AG04450 (cell line): Measurements from ENCODE around the gene RIMBP2. TPM values are rescaled to one million over a fixed set of nuclear protein-coding genes. Genes with fewer than 3 reads are reported as not detected.
A peak's percentile ranks its signal among the peaks of the same experiment; 100 is the strongest.
"Not testable (repeated sequence)": the region's sequence is repeated elsewhere in the genome, so short reads cannot be mapped to it uniquely, and the experiment has no call there.

Experiments
- CTCF ChIA-PET: fragments of 300-600, 350-600 bp; formaldehyde crosslinking; extraction: SDS; loops from one replicate; lab custom pipeline; 2022; ENCODE audit warnings: antibody characterized with exemption, inconsistent platforms; lab: Charles Lee
- POLR2A ChIA-PET: fragments of 350-600 bp; formaldehyde crosslinking; extraction: SDS; loops from one replicate; lab custom pipeline; 2021; ENCODE audit warnings: antibody characterized with exemption, inconsistent platforms; lab: Yijun Ruan, JAX
- DNase-seq: peaks from one replicate; pipeline ENCODE4 v3.0.0-alpha.2; 2011; ENCODE audit warnings: low read depth, low spot score
- H3K27ac ChIP-seq: one replicate; pipeline ENCODE4 v1.5.1; 2012; ENCODE audit warnings: low read depth, low read length, control low read depth
- H3K27me3 ChIP-seq: one replicate; pipeline ENCODE4 v1.6.0; 2012; ENCODE audit warnings: low read length; ENCODE audit not compliant: control insufficient read depth, insufficient read depth
- H3K4me3 ChIP-seq: 2 replicates; pipeline ENCODE4 v1.5.1; 2011; ENCODE audit warnings: mild to moderate bottlenecking, low read depth, low read length, control low read depth
- H3K9me3 ChIP-seq: 2 replicates; pipeline ENCODE4 v1.5.1; 2012; ENCODE audit warnings: low read length; ENCODE audit not compliant: control insufficient read depth, insufficient read depth
- polyA plus RNA-seq: library from polyadenylated mRNA; depleted of rRNA; stranded (reverse); fragments of >200 nt; gene quantifications from 2 replicates; pipeline ENCODE4 v1.2.3, GENCODE V29; 2011
- TF ChIP-seq, protein P1 (sequence below): IDR thresholded peaks from 2 replicates; pipeline ENCODE4 v1.5.1; 2011; ENCODE audit warnings: low read depth, low read length, control low read depth, inconsistent platforms

The RIMBP2 gene
- polyA plus RNA-seq, 1 experiment, result not detected

DNA sequence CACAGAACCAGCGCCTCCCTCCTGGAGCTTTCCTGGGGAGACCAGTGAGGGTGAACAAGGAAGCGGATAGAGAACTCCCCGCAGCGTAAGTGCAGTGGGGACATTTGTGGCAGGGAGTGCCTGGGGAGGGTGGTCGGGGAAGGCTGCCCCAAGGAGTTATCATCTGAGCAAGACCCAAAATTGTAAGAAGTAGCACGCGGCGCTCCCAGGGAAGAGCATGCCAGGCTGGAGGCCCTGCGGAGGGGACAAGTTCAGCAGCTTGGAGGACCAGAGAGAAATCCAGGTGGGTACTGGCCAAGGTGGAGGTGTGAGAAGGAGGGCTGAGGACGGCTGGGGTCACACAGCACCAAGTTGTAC, 46.2 kb upstream of the RIMBP2 start:
- CTCF ChIA-PET, result interaction anchor here (1.3 to 1.8 kb wide), 3 partner anchors 15 to 57 kb away, joined by 3 to 6 read pairs (median 6); no protein-coding TSS in a partner anchor
- Histone ChIP-seq H3K27ac (no peak overlapping the region), H3K9me3 (peaks cover 25% of the 10 kb centered on the region), H3K27me3 (no peaks in the 10 kb centered on the region), H3K4me3 (no peak overlapping the region)
- TF ChIP-seq, protein P1, sequence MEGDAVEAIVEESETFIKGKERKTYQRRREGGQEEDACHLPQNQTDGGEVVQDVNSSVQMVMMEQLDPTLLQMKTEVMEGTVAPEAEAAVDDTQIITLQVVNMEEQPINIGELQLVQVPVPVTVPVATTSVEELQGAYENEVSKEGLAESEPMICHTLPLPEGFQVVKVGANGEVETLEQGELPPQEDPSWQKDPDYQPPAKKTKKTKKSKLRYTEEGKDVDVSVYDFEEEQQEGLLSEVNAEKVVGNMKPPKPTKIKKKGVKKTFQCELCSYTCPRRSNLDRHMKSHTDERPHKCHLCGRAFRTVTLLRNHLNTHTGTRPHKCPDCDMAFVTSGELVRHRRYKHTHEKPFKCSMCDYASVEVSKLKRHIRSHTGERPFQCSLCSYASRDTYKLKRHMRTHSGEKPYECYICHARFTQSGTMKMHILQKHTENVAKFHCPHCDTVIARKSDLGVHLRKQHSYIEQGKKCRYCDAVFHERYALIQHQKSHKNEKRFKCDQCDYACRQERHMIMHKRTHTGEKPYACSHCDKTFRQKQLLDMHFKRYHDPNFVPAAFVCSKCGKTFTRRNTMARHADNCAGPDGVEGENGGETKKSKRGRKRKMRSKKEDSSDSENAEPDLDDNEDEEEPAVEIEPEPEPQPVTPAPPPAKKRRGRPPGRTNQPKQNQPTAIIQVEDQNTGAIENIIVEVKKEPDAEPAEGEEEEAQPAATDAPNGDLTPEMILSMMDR, result no peak
- DNase-seq, result no peak
- POLR2A ChIA-PET, result no interaction called here

DNA sequence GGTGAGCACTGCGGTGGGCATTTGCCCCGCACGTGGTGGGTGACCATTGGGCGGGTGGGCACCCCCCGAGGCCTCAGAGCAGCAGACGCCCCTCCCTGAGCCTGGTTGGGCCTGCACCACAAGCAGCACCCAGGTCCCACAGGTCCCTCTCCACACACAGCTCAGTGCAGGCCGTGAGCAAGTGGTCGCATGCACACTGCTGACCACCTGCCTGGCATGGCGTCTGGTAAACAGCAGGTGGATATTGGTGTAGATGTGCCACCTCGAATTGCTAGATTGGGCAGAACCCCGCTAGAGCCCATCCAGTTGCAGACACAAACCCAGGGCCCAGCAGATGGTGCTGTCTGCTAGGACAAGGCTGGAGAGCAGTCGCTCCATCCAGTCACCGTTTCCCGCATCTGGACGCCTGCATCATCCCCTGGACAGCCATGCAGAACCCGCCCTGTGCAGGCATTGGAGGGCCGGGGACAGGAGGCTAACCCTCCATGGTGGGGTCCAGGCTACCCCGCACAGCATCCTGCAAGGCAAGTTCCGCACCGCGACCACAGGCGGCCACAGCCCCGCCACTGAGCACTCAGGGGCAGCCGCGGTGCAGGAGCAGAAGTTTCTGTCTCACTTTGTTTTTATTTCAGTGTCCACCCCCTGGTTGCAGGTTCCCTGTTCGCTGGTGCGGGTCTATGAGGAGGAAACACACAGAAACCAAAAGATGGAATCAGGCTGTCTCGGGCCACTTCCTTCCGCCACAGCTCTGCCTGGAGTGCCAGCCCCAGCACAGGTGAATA, 45.6 kb upstream of the RIMBP2 start:
- no peak overlapping the region for H3K27ac ChIP-seq
- H3K4me3 ChIP-seq, result no peak overlapping the region
- ChIA-PET POLR2A (no interaction called here), CTCF (interaction anchor here (1.3 to 1.8 kb wide), 2 partner anchors 14 to 56 kb away, joined by 3 to 6 read pairs; no protein-coding TSS in a partner anchor)
- H3K27me3 ChIP-seq, result no peaks in the 10 kb centered on the region
- TF ChIP-seq, protein P1, result peak; percentile 64
- no peak for DNase-seq
- peaks cover 25% of the 10 kb centered on the region for H3K9me3 ChIP-seq

DNA sequence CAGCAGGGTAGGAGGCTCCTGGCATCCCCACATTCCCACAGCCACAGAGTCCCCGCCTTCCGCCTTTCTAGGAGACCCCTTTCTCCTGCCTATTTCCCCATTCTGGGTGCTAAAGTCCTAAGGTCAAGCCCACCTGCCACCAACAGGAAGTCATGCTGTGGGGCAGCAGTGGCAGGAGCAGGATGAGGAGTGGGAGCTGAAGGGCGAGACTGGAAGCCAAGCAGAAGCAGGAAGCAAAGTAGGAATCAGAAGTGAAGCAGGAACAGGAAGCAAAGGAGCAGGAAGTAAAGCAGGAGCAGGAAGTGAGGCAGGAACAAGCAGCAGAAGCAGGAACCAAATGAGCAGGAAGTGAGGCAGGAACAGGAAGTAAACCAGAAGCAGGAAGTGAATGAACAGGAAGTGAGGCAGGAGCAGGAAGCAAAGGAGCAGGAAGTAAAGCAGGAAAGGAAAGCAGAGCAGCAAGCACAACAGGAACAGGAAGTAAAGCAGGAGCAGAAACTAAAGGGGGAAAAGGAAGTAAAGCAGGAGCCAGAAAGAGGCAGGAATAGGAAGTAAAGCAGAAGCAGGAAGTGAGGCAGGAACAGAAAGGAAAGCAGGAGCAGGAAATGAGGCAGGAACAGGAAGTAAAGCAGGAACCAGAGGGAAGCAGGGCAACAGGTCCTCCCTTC, 38.3 kb upstream of the RIMBP2 start:
- ChIA-PET POLR2A (no interaction called here), CTCF (no interaction called here)
- Histone ChIP-seq H3K27ac (no peak overlapping the region), H3K4me3 (no peak overlapping the region), H3K27me3 (no peaks in the 10 kb centered on the region), H3K9me3 (peaks cover 10% of the 10 kb centered on the region; the same call in 1 of the 2 replicates)
- TF ChIP-seq, protein P1, result no peak
- DNase-seq, result no peak

DNA sequence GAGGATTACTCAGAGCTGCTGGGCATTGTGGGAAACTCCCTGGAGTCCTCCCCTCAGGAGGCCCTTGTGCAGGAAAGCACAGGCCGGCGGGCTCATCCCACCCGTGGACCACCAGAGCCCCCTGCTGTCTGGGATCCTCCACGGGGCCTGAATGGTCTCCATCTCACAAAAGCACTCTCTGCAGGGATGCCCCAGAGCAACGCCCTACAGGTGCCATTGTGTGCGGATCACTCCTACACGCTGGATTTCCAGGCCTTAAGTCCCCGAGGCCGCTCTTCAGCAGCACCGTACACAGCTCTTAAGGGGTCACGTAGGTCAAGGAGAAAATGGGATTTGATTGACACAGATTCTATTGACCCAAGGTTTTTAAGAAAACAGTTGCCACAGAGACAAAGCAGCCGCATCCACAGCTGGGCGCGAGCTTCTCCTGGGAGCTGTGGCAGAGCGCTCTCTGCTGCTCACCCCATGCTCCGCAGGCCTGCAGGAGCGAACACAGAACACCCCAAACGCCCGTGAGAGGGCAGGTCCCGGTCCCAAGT, 36.7 kb upstream of the RIMBP2 start:
- no peak overlapping the region for H3K4me3 ChIP-seq
- H3K27ac ChIP-seq, result no peak overlapping the region
- H3K9me3 ChIP-seq, result peaks cover 10% of the 10 kb centered on the region; the same call in 1 of the 2 replicates
- no peaks in the 10 kb centered on the region for H3K27me3 ChIP-seq
- CTCF ChIA-PET, result no interaction called here
- POLR2A ChIA-PET, result no interaction called here
- DNase-seq, result no peak
- TF ChIP-seq, protein P1, result no peak

DNA sequence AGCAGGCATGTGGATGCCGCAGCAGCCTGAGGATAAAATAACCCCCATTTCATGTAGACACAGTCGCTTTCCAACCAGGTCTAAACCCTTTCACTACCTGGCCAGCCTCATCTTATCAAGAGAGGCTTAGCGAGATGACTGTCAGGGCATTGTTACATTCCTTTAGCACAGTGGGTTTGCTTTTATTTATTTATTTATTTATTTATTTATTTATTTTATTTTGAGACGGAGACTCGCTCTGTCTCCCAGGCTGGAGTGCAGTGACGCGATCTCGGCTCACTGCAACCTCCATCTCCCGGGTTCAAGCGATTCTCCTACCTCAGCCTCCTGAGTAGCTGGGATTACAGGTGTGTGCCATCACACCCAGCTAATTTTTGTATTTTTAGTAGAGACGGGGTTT, 35.9 kb upstream of the RIMBP2 start:
- POLR2A ChIA-PET, CTCF ChIA-PET, H3K27me3 ChIP-seq, H3K9me3 ChIP-seq, H3K4me3 ChIP-seq, H3K27ac ChIP-seq, DNase-seq: not testable (repeated sequence)
